Thyroid gland (tissue), 4 donors: ENCODE measurements around the gene IFT27. TPM values are rescaled to one million over a fixed set of nuclear protein-coding genes. Genes with fewer than 3 reads are reported as not detected.

Experiments
- DNase-seq, 2 donors: peaks; one replicate each; pipeline ENCODE4 v3.0.0-alpha.2; 2019
- H3K27ac ChIP-seq, 3 donors: fragments of 200-600 bp; sonication (generic); 1 replicate in 2 of 3; 2 replicates in 1 of 3; pipeline ENCODE4 v1.5.1; 2016 to 2019; ENCODE audit warnings: mild to moderate bottlenecking in 1 of 3, moderate library complexity in 1 of 3
- H3K27me3 ChIP-seq: fragments of 200-600 bp; sonication (generic); one replicate; pipeline ENCODE4 v1.5.1; 2019
- H3K36me3 ChIP-seq, 2 donors: fragments of 200-600 bp; sonication (generic); one replicate each; pipeline ENCODE4 v1.5.1; 2016 to 2019
- H3K4me1 ChIP-seq, 2 donors: fragments of 200-600 bp; sonication (generic); one replicate each; pipeline ENCODE4 v1.5.1; 2017 to 2019
- H3K4me3 ChIP-seq, 3 donors: fragments of 200-600 bp; sonication (generic); replicated peaks in 1 of 3; 1 replicate in 2 of 3; 2 replicates in 1 of 3; pipeline ENCODE4 v1.5.1; 2016; ENCODE audit warnings: mild to moderate bottlenecking in 1 of 3
- H3K9me3 ChIP-seq: fragments of 200-600 bp; sonication (generic); one replicate; pipeline ENCODE4 v1.5.1; 2017
- POLR2A ChIP-seq, 2 donors: fragments of 450-650 bp; IDR thresholded peaks; one replicate each; pipeline ENCODE4 v1.6.1; 2017; ENCODE audit warnings: antibody characterized with exemption in 2 of 2, mild to moderate bottlenecking in 2 of 2, moderate library complexity in 1 of 2
- WGBS, 2 donors: methylation state at CpG; one replicate each; pipeline ENCODE4 v1.1.5; 2017; 5-methylcytosine and 5-hydroxymethylcytosine counted together
- intact Hi-C: fragments of 100-400 bp; cut with DNase I; formaldehyde crosslinking; loops from one replicate; pipeline ENCODE4 v1.15.1; 2023
- total RNA-seq, 4 donors: library from RNA; depleted of rRNA; stranded (reverse); fragments of >200 nt; gene quantifications; one replicate each; pipeline ENCODE4 v1.2.3, GENCODE V29; 2016
- TF ChIP-seq, protein P1 (sequence below), 6 experiments: fragments of 200-600 bp in 3 of 6; fragments of 450-650 bp in 3 of 6; sonication (generic) in 3 of 6; IDR thresholded peaks; one replicate each; pipeline ENCODE4 v1.5.1; 2016 to 2019; ENCODE audit warnings: antibody characterized with exemption in 6 of 6, mild to moderate bottlenecking in 2 of 6, inconsistent platforms in 1 of 6, moderate library complexity in 1 of 6

IFT27 gene
- total RNA-seq, 4 donors from 2014 or later = 25.1 to 39.2 (median 36.3) TPM

GRCh38 chr22:36713436-36713835 lies 62.5 kb downstream of the IFT27 start:
- Histone ChIP-seq H3K9me3 (no peaks in the 10 kb centered on the region), H3K4me1 (no peaks in the 10 kb centered on the region), H3K27ac (no peak overlapping the region), H3K36me3 (no peaks in the 10 kb centered on the region), H3K4me3 (no peak overlapping the region), H3K27me3 (no peaks in the 10 kb centered on the region)
- TF ChIP-seq POLR2A (IDR thresholded peaks at IDR 0.05) = no peak
- TF ChIP-seq, protein P1, sequence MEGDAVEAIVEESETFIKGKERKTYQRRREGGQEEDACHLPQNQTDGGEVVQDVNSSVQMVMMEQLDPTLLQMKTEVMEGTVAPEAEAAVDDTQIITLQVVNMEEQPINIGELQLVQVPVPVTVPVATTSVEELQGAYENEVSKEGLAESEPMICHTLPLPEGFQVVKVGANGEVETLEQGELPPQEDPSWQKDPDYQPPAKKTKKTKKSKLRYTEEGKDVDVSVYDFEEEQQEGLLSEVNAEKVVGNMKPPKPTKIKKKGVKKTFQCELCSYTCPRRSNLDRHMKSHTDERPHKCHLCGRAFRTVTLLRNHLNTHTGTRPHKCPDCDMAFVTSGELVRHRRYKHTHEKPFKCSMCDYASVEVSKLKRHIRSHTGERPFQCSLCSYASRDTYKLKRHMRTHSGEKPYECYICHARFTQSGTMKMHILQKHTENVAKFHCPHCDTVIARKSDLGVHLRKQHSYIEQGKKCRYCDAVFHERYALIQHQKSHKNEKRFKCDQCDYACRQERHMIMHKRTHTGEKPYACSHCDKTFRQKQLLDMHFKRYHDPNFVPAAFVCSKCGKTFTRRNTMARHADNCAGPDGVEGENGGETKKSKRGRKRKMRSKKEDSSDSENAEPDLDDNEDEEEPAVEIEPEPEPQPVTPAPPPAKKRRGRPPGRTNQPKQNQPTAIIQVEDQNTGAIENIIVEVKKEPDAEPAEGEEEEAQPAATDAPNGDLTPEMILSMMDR (IDR thresholded peaks at IDR 0.05) = no peak
- DNase-seq = no peak
- intact Hi-C loops = no loop called here
- 86 to 87% methylated on average over 5 of the region's 5 CpGs for WGBS, 2 donors

Other genes with a start within 250 kb of the IFT27 start
- 100 to 1,000 TPM; 213 to 427 (median 309) TPM for gene EIF3D, start 247.0 kb downstream of the IFT27 start, total RNA-seq
- not detected for gene CACNG2, start 72.4 kb downstream of the IFT27 start, total RNA-seq
- gene PVALB, start 40.9 kb upstream of the IFT27 start, total RNA-seq = not detected
- gene NCF4, start 84.9 kb upstream of the IFT27 start, total RNA-seq = 10 to 100 TPM in 1 of 4 donors, 1 to 10 TPM in 3; 3.7 to 16.9 (median 7.0) TPM
- gene CSF2RB, start 137.5 kb upstream of the IFT27 start, total RNA-seq = 1 to 10 TPM; 1.9 to 7.1 (median 3.0) TPM
- 10 to 100 TPM; 35.7 to 51.2 (median 37.8) TPM for gene TST, start 243.3 kb upstream of the IFT27 start, total RNA-seq
- 100 to 1,000 TPM in 1 of 4 donors, 10 to 100 TPM in 3; 67.7 to 102 (median 93.6) TPM for gene MPST, start 243.6 kb upstream of the IFT27 start, total RNA-seq